Activated T-helper 2 cell treated with anti-CD3 and anti-CD28 coated beads, Interferon-gamma antibody, Interleukin-2, Interleukin-4, amounts not matched to agents 10 μg/mL and 5 μg/mL and 100 μg/mL, durations not matched to agents 14 hours and 24 hours and 36 hours (primary cell): ENCODE results near the gene BCL2L13. TPM values are rescaled to one million over a fixed set of nuclear protein-coding genes. Genes with fewer than 3 reads are reported as not detected.

ENCODE experiments used
- DNase-seq: peaks from one replicate; pipeline ENCODE4 v3.0.0; 2021; ENCODE audit warnings: low spot score
- H3K27ac Mint-ChIP-seq: one replicate; pipeline ENCODE4 v1.8.0; 2021; ENCODE audit warnings: mixed read lengths
- H3K27me3 Mint-ChIP-seq: one replicate; pipeline ENCODE4 v1.8.0; 2021; ENCODE audit warnings: low read depth, mixed read lengths
- H3K36me3 Mint-ChIP-seq: one replicate; pipeline ENCODE4 v1.8.0; 2021; ENCODE audit warnings: low read depth, mixed read lengths
- H3K4me1 Mint-ChIP-seq: one replicate; pipeline ENCODE4 v1.8.0; 2021; ENCODE audit warnings: low read depth, mixed read lengths
- H3K4me3 Mint-ChIP-seq: one replicate; pipeline ENCODE4 v1.8.0; 2021; ENCODE audit warnings: low read depth, mild to moderate bottlenecking, moderate library complexity, mixed read lengths
- H3K9me3 Mint-ChIP-seq: one replicate; pipeline ENCODE4 v1.8.0; 2021; ENCODE audit warnings: mixed read lengths
- intact Hi-C: fragments of 100-400 bp; cut with micrococcal nuclease; formaldehyde crosslinking; loops from one replicate; pipeline ENCODE4 v1.15.1; 2023
- total RNA-seq: library from RNA; stranded (reverse); gene quantifications from 2 replicates; pipeline ENCODE4 v1.2.3, GENCODE V29; 2022

Gene BCL2L13
- total RNA-seq, 1 donor from 2014 or later, result 33.7 TPM

GRCh38 chr22:17769013-17769715 lies 130.6 kb downstream of the BCL2L13 start:
- peaks cover 30% of the 10 kb centered on the region for H3K4me1 Mint-ChIP-seq

GRCh38 chr22:17769716-17770082 lies 131.1 kb downstream of the BCL2L13 start:
- Mint-ChIP-seq H3K36me3 (peaks cover 6% of the 10 kb centered on the region), H3K27me3 (peaks cover 44% of the 10 kb centered on the region), H3K4me1 (peaks cover 26% of the 10 kb centered on the region), H3K4me3 (no peak overlapping the region), H3K27ac (no peak overlapping the region), H3K9me3 (no peaks in the 10 kb centered on the region)
- intact Hi-C loops, result loop anchor here (2.0 to 10.0 kb wide), 4 partner anchors 32 to 695 kb away; partner anchors contain the start of genes BCL2L13 and PEX26
- no peak for DNase-seq

More at GRCh38 chr22:17769013-17769715, 130.6 kb downstream of the BCL2L13 start:
- Mint-ChIP-seq H3K9me3 (no peaks in the 10 kb centered on the region), H3K27me3 (peaks cover 49% of the 10 kb centered on the region), H3K36me3 (peaks cover 6% of the 10 kb centered on the region), H3K27ac (no peak overlapping the region), H3K4me3 (no peak overlapping the region)
- DNase-seq, result no peak
- intact Hi-C loops, result loop anchor here (2.0 to 5.0 kb wide), 2 partner anchors 130 to 308 kb away; partner anchors contain the start of genes BCL2L13 and PEX26

- peaks cover 30% of the 10 kb centered on the region for H3K4me1 Mint-ChIP-seq
- no peak overlapping the region for H3K4me3 Mint-ChIP-seq
- no peak overlapping the region for H3K27ac Mint-ChIP-seq
- H3K36me3 Mint-ChIP-seq, result peaks cover 6% of the 10 kb centered on the region
- DNase-seq, result no peak
- intact Hi-C loops, result loop anchor here (5.0 to 10.0 kb wide), 2 partner anchors 33 to 696 kb away; no protein-coding TSS in a partner anchor
- peaks cover 36% of the 10 kb centered on the region for H3K27me3 Mint-ChIP-seq
- H3K9me3 Mint-ChIP-seq, result no peaks in the 10 kb centered on the region
Observed at GRCh38 chr22:17770180-17771077, 131.9 kb downstream of the BCL2L13 start.

- Mint-ChIP-seq H3K27ac (no peak overlapping the region), H3K9me3 (no peaks in the 10 kb centered on the region), H3K4me1 (peaks cover 40% of the 10 kb centered on the region), H3K4me3 (peak overlapping the region; percentile 77), H3K27me3 (peaks cover 32% of the 10 kb centered on the region), H3K36me3 (peaks cover 6% of the 10 kb centered on the region)
- DNase-seq, result no peak
- intact Hi-C loops, result loop anchor here (5.0 to 10.0 kb wide), 2 partner anchors 35 to 698 kb away; no protein-coding TSS in a partner anchor
Observed at GRCh38 chr22:17772249-17772957, 133.8 kb downstream of the BCL2L13 start.

- peak overlapping the region; percentile 77 for H3K4me3 Mint-ChIP-seq
- peaks cover 6% of the 10 kb centered on the region for H3K36me3 Mint-ChIP-seq
- H3K9me3 Mint-ChIP-seq, result no peaks in the 10 kb centered on the region
- intact Hi-C loops, result loop anchor here (5.0 to 10.0 kb wide), 2 partner anchors 36 to 698 kb away; no protein-coding TSS in a partner anchor
- no peak for DNase-seq
- H3K4me1 Mint-ChIP-seq, result peaks cover 39% of the 10 kb centered on the region
- H3K27me3 Mint-ChIP-seq, result peaks cover 29% of the 10 kb centered on the region
- H3K27ac Mint-ChIP-seq, result no peak overlapping the region
Observed at GRCh38 chr22:17772958-17773605, 134.5 kb downstream of the BCL2L13 start.

GRCh38 chr22:17773606-17774205 lies 135.1 kb downstream of the BCL2L13 start:
- Mint-ChIP-seq H3K27ac (no peak overlapping the region), H3K4me1 (peaks cover 42% of the 10 kb centered on the region), H3K27me3 (peaks cover 29% of the 10 kb centered on the region)

GRCh38 chr22:17774206-17774925 lies 135.8 kb downstream of the BCL2L13 start, which contains the start of gene BID:
TSS of gene BID (minus strand) at chr22:17774469. CDS start at chr22:17750116, 24,353 bp downstream.
- Mint-ChIP-seq H3K36me3 (peaks cover 10% of the 10 kb centered on the region), H3K9me3 (no peaks in the 10 kb centered on the region), H3K4me3 (peak within 1 kb of the TSS; percentile 77), H3K27ac (no peak within 1 kb of the TSS), H3K27me3 (peaks cover 29% of the 10 kb centered on the region), H3K4me1 (peaks cover 49% of the 10 kb centered on the region)
- DNase-seq, result peak; percentile 34
- intact Hi-C loops, result loop anchor here (5.0 to 10.0 kb wide), 2 partner anchors 37 to 700 kb away; no protein-coding TSS in a partner anchor

More at GRCh38 chr22:17773606-17774205, 135.1 kb downstream of the BCL2L13 start:
- peak overlapping the region; percentile 77 for H3K4me3 Mint-ChIP-seq
- intact Hi-C loops, result loop anchor here (5.0 to 10.0 kb wide), 2 partner anchors 36 to 699 kb away; no protein-coding TSS in a partner anchor
- H3K36me3 Mint-ChIP-seq, result peaks cover 6% of the 10 kb centered on the region
- no peaks in the 10 kb centered on the region for H3K9me3 Mint-ChIP-seq
- DNase-seq, result peak; percentile 40

- intact Hi-C loops, result loop anchor here (5.0 to 10.0 kb wide), 2 partner anchors 38 to 700 kb away; no protein-coding TSS in a partner anchor
- Mint-ChIP-seq H3K27ac (no peak overlapping the region), H3K4me3 (peak overlapping the region; percentile 60), H3K27me3 (peaks cover 23% of the 10 kb centered on the region), H3K36me3 (peaks cover 12% of the 10 kb centered on the region), H3K4me1 (peaks cover 53% of the 10 kb centered on the region), H3K9me3 (no peaks in the 10 kb centered on the region)
- no peak for DNase-seq
Observed at GRCh38 chr22:17774926-17775685, 136.5 kb downstream of the BCL2L13 start.

- peak overlapping the region; percentile 46 for H3K4me3 Mint-ChIP-seq
- H3K36me3 Mint-ChIP-seq, result peaks cover 12% of the 10 kb centered on the region
- peaks cover 56% of the 10 kb centered on the region for H3K4me1 Mint-ChIP-seq
- intact Hi-C loops, result loop anchor here (10.0 kb wide), 1 partner anchor 701 kb away; no protein-coding TSS in a partner anchor
- peaks cover 18% of the 10 kb centered on the region for H3K27me3 Mint-ChIP-seq
- no peak for DNase-seq
- no peaks in the 10 kb centered on the region for H3K9me3 Mint-ChIP-seq
- H3K27ac Mint-ChIP-seq, result peak overlapping the region; percentile 59
Observed at GRCh38 chr22:17775781-17776465, 137.4 kb downstream of the BCL2L13 start.
